Measurements from ENCODE around the gene CCR3. TPM values are rescaled to one million over a fixed set of nuclear protein-coding genes. Genes with fewer than 3 reads are reported as not detected.

The CCR3 gene
- total RNA-seq, 1 donor from 2014 or later: not detected

DNA sequence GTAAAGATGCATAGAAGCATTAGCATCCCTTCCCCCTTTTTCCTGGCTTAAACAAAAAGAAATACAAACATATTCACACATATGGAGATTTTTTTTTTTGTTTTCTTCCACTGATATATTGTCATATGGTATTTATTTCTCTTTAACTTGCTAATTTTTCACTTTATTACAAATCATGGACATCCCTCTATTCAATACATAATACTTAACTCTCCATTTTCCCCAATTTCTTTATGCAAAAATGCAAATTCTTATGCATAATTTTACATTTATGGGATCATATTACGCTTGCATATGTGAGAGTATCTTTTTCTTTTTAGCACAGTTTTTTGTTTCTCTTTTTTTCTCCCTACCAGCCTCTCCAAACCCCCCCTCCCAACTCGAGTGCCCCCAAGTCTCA lies 48.8 kb downstream of the CCR3 start:
- no peaks in the 10 kb centered on the region for H3K4me1 Mint-ChIP-seq (ENCODE audit: low read depth)
- H3K9me3 Mint-ChIP-seq (ENCODE audit: low read depth): no peaks in the 10 kb centered on the region
- DNase-seq (ENCODE audit: low spot score): no peak
- H3K27ac Mint-ChIP-seq (ENCODE audit: unreplicated experiment): no peak overlapping the region
- H3K27me3 Mint-ChIP-seq (ENCODE audit: low read depth): peaks cover 9% of the 10 kb centered on the region
- no peak overlapping the region for H3K4me3 Mint-ChIP-seq (ENCODE audit: unreplicated experiment)
- H3K36me3 Mint-ChIP-seq (ENCODE audit: low read depth): no peaks in the 10 kb centered on the region
- TF ChIP-seq, protein P1, sequence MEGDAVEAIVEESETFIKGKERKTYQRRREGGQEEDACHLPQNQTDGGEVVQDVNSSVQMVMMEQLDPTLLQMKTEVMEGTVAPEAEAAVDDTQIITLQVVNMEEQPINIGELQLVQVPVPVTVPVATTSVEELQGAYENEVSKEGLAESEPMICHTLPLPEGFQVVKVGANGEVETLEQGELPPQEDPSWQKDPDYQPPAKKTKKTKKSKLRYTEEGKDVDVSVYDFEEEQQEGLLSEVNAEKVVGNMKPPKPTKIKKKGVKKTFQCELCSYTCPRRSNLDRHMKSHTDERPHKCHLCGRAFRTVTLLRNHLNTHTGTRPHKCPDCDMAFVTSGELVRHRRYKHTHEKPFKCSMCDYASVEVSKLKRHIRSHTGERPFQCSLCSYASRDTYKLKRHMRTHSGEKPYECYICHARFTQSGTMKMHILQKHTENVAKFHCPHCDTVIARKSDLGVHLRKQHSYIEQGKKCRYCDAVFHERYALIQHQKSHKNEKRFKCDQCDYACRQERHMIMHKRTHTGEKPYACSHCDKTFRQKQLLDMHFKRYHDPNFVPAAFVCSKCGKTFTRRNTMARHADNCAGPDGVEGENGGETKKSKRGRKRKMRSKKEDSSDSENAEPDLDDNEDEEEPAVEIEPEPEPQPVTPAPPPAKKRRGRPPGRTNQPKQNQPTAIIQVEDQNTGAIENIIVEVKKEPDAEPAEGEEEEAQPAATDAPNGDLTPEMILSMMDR (IDR thresholded peaks at IDR 0.05): no peak

DNA sequence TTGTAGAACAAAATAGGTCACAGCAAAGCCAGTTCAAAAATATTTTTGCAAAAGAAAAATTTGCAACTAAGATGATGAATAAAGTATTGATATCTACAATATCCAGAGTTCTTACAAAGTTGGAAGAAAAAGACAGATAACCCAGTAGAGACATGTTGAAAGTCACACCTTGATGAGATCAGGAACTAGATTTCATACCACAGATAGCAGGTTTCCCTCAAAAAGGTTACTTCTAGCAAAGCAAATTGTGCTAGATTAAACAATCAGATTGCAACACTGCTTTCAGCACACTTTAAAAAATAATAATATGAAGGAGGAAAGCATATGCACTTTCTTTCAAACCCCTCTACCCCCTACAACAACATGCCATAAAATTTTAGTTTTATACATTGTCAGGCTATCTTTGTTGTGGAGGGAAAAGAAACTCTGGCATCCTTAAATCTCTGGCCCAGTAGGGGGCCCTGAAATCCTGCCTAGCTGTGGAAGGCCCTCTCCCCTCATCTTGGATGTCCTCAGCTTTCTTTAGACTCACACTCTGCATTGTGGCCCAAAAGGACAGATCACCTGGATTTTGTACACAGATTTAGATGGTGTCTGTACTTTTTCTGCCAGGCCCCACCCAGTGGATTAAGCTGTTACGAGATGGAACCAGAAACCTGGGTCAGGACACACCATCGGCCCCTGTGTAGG lies 50.9 kb downstream of the CCR3 start:
- peaks cover 14% of the 10 kb centered on the region for H3K27me3 Mint-ChIP-seq (ENCODE audit: low read depth)
- H3K9me3 Mint-ChIP-seq (ENCODE audit: low read depth): peaks cover 5% of the 10 kb centered on the region
- TF ChIP-seq, protein P1 (IDR thresholded peaks at IDR 0.05): no peak
- H3K27ac Mint-ChIP-seq (ENCODE audit: unreplicated experiment): no peak overlapping the region
- DNase-seq (ENCODE audit: low spot score): no peak
- no peak overlapping the region for H3K4me3 Mint-ChIP-seq (ENCODE audit: unreplicated experiment)
- no peaks in the 10 kb centered on the region for H3K36me3 Mint-ChIP-seq (ENCODE audit: low read depth)
- no peaks in the 10 kb centered on the region for H3K4me1 Mint-ChIP-seq (ENCODE audit: low read depth)

DNA sequence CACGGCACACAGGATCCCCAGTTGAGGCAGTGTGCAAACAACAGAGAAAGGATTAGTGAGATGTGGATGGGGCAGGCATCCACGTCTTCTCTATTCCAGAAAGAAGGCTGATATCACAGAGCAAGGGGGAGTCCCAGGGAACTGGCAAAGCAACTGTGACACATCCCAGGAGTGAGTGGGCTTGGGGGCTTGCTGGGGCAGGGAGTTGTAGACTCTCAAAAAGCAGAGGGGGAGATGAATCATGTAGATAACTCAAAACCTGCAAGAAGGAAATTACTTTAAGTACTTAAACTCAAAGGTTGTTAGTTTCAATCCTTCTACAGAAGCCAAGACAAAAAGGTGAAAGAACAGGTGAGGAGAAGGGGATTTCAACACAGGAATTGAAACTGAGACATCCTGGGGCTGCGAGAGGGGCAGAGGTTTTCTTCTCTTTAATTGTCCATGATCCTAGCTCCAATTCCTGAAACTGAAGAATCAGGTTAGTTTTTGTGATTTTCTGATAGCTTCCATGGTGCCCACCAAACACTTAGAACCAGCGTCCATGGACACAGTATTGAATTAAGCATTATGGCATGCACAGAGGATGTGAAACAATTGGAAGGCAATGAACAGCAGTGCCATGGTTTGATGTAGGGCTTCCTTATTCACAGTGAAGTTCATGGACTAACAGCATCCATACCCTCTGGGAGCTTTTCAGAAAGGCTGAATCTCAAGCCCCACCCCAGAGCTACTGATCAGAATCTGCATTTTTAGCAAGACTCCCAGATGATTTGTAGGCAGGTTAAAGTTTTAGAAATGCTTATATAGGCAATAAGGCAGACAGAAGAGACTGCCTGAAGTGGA lies 52.0 kb downstream of the CCR3 start:
- Mint-ChIP-seq H3K4me1 (ENCODE audit: low read depth) (no peaks in the 10 kb centered on the region), H3K36me3 (ENCODE audit: low read depth) (no peaks in the 10 kb centered on the region), H3K27ac (ENCODE audit: unreplicated experiment) (no peak overlapping the region), H3K9me3 (ENCODE audit: low read depth) (peaks cover 5% of the 10 kb centered on the region), H3K4me3 (ENCODE audit: unreplicated experiment) (no peak overlapping the region), H3K27me3 (ENCODE audit: low read depth) (peaks cover 17% of the 10 kb centered on the region)
- no peak for DNase-seq (ENCODE audit: low spot score)
- TF ChIP-seq, protein P1 (IDR thresholded peaks at IDR 0.05): no peak

DNA sequence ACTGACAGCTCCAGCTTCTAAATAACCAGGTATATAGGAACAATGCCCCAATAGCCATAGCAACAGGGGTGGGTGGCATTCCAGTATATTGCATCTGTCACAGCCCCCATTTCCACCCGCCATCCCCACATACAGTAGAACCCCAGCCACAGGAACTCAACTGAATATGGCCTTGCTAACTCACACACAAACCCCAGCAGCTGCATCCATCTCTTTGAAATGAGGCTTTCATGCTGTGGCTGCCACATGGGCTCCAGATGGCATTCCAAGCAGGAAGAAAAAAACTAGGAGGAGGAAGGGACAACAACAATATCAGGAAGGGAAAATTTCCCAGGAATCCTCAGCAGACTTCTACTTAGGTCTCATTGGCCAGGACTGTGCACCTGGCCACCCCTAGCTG lies 54.6 kb downstream of the CCR3 start:
- TF ChIP-seq, protein P1 (IDR thresholded peaks at IDR 0.05): no peak
- no peaks in the 10 kb centered on the region for H3K4me1 Mint-ChIP-seq (ENCODE audit: low read depth)
- no peak overlapping the region for H3K27ac Mint-ChIP-seq (ENCODE audit: unreplicated experiment)
- peaks cover 5% of the 10 kb centered on the region for H3K9me3 Mint-ChIP-seq (ENCODE audit: low read depth)
- DNase-seq (ENCODE audit: low spot score): no peak
- H3K27me3 Mint-ChIP-seq (ENCODE audit: low read depth): peaks cover 24% of the 10 kb centered on the region
- no peak overlapping the region for H3K4me3 Mint-ChIP-seq (ENCODE audit: unreplicated experiment)
- no peaks in the 10 kb centered on the region for H3K36me3 Mint-ChIP-seq (ENCODE audit: low read depth)

DNA sequence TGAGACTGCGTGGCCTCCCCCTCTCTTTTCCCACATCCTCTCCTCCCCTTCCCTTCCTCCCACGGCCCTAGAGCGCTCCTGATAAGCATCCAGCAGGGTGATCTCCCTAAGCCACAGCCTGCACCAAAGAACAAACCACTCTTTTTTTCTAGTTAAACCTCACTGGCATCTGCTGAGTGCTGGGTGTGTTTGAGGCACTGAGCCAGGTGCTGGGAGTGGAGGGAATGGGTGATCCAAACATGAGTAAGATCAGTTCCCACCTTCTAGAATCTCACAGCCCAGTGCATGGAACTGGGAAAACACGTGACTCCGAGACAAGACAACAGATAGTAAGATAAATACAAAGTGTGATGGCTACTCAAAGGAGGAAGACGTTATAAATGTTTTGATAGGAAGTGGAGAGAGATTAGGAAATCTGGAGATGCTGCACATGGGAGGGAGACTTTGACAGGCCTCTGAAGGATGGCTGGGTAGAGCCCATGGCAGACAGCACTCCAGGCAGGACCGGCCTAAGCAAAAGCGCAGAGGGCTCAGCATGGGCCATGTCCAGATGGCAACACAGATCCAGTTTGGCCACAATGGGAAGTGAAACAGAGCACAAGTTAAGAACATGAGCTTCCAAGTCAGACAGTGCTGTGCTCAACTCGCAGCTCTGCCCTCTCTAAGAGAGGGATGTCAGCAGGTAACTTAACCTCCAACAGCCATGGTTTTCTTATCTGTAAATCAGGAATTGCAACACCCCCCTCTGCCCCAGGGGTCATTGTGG lies 55.6 kb downstream of the CCR3 start:
- H3K4me1 Mint-ChIP-seq (ENCODE audit: low read depth): no peaks in the 10 kb centered on the region
- H3K9me3 Mint-ChIP-seq (ENCODE audit: low read depth): peaks cover 5% of the 10 kb centered on the region
- no peak overlapping the region for H3K4me3 Mint-ChIP-seq (ENCODE audit: unreplicated experiment)
- no peak overlapping the region for H3K27ac Mint-ChIP-seq (ENCODE audit: unreplicated experiment)
- peaks cover 24% of the 10 kb centered on the region for H3K27me3 Mint-ChIP-seq (ENCODE audit: low read depth)
- TF ChIP-seq, protein P1 (IDR thresholded peaks at IDR 0.05): no peak
- DNase-seq (ENCODE audit: low spot score): no peak
- H3K36me3 Mint-ChIP-seq (ENCODE audit: low read depth): no peaks in the 10 kb centered on the region

Measured in chondrocyte (in vitro differentiated cells).